Measurements from ENCODE around the gene PRRC2B.
"Not testable (repeated sequence)": the region's sequence is repeated elsewhere in the genome, so short reads cannot be mapped to it uniquely, and the experiment has no call there.

The PRRC2B gene

GRCh38 chr9:131539223-131539923, 145.5 kb downstream of the PRRC2B start:
- no peak for DNase-seq (ENCODE audit: low read depth in 3 of 3)

GRCh38 chr9:131543141-131543540, 149.3 kb downstream of the PRRC2B start:
- no peak for DNase-seq (ENCODE audit: low read depth in 3 of 3)

GRCh38 chr9:131545003-131545785, 151.3 kb downstream of the PRRC2B start, which contains the start of gene PRRT1B:
Gene PRRT1B (plus strand): TSS chr9:131545523. CDS start chr9:131545616, 93 bp downstream.
- DNase-seq (ENCODE audit: low read depth in 3 of 3), result no peak

GRCh38 chr9:131545786-131546335, 152.0 kb downstream of the PRRC2B start:
- DNase-seq (ENCODE audit: low read depth in 3 of 3), result no peak

- no peak for DNase-seq (ENCODE audit: low read depth in 3 of 3)
These were observed 152.6 kb downstream of the PRRC2B start for GRCh38 chr9:131546336-131547084.

GRCh38 chr9:131549186-131549585, 155.3 kb downstream of the PRRC2B start:
- DNase-seq (ENCODE audit: low read depth in 3 of 3), result not testable (repeated sequence)
